Panc1 (cell line): ENCODE measurements around the gene TENT5C. TPM values are rescaled to one million over a fixed set of nuclear protein-coding genes. Genes with fewer than 3 reads are reported as not detected.

Experiments
- ATAC-seq: fragments of 200-7000 bp; cut with Tn5 transposase; 2 replicates; pipeline ENCODE4 v1.9.1; 2020; ENCODE audit warnings: mild to moderate bottlenecking, moderate library complexity
- BruUV-seq: library from RNA; stranded (reverse); fragments of 400-500 nt; replicated peaks from 2 replicates; lab custom pipeline; 2021; lab: Mats Ljungman, UMichigan
- CTCF ChIA-PET: fragments of 300-600 bp; sonication (Branson Sonifier 250); formaldehyde crosslinking; loops from one replicate; lab custom pipeline; 2022; ENCODE audit warnings: antibody characterized with exemption; lab: Charles Lee
- POLR2A ChIA-PET: fragments of 300-600 bp; sonication (Branson Sonifier 250); formaldehyde crosslinking; loops from one replicate; lab custom pipeline; 2022; ENCODE audit warnings: antibody characterized with exemption; lab: Charles Lee
- DNase-seq: peaks from one replicate; pipeline ENCODE4 v3.0.0-alpha.2; 2010; ENCODE audit warnings: low read depth, low spot score
- H3K27ac ChIP-seq: 2 replicates; pipeline ENCODE4 v1.5.1; 2011; ENCODE audit warnings: mild to moderate bottlenecking, low read length, inconsistent platforms
- H3K27me3 ChIP-seq: fragments of 200-500 bp; sonication (Bioruptor generic); 2 replicates; pipeline ENCODE4 v1.6.0; 2014; ENCODE audit warnings: low read length, inconsistent platforms; ENCODE audit not compliant: control insufficient read depth, insufficient read depth
- H3K36me3 ChIP-seq: fragments of 200-500 bp; sonication (Bioruptor generic); 2 replicates; pipeline ENCODE4 v1.5.1; 2014; ENCODE audit warnings: inconsistent platforms, mild to moderate bottlenecking, low read length, moderate library complexity; ENCODE audit not compliant: control insufficient read depth, insufficient read depth
- H3K4me1 ChIP-seq: 2 replicates; pipeline ENCODE4 v1.5.1; 2011; ENCODE audit warnings: inconsistent platforms, mild to moderate bottlenecking, low read length, moderate library complexity; ENCODE audit not compliant: control insufficient read depth, insufficient read depth
- H3K4me3 ChIP-seq, 2 experiments: 2 replicates each; pipeline ENCODE4 v1.5.1; 2011 to 2012; ENCODE audit warnings: low read depth in 2 of 2, low read length in 2 of 2, mild to moderate bottlenecking in 2 of 2, inconsistent platforms in 1 of 2, moderate library complexity in 1 of 2
- H3K9me3 ChIP-seq: fragments of 200-500 bp; sonication (Bioruptor generic); 2 replicates; pipeline ENCODE4 v1.5.1; 2014; ENCODE audit warnings: low read depth, mild to moderate bottlenecking, inconsistent platforms, low read length, moderate library complexity; ENCODE audit not compliant: control insufficient read depth, insufficient read depth
- CTCF ChIP-seq: fragments of 450-650 bp; IDR thresholded peaks from 2 replicates; pipeline ENCODE4 v1.5.1; 2017; ENCODE audit warnings: mild to moderate bottlenecking
- POLR2AphosphoS5 ChIP-seq: IDR thresholded peaks from 2 replicates; pipeline ENCODE4 v1.6.1; 2012; ENCODE audit warnings: mild to moderate bottlenecking, low read depth, low read length, moderate library complexity
- SIN3A ChIP-seq: IDR thresholded peaks from 2 replicates; pipeline ENCODE4 v1.6.1; 2012; ENCODE audit warnings: low read depth, mild to moderate bottlenecking, low read length, moderate library complexity, borderline replicate concordance; ENCODE audit not compliant: insufficient read depth
- TCF7L2 ChIP-seq: IDR thresholded peaks from 2 replicates; pipeline ENCODE4 v1.6.1; 2011; ENCODE audit warnings: mild to moderate bottlenecking, low read depth, low read length, inconsistent platforms
- in situ Hi-C: cut with HindIII; loops from 2 replicates; pipeline ENCODE4 v1.10.0; 2016; ENCODE audit warnings: low sequenced_read_pairs, low pct_unique_long_range_greater_than_20kb
- intact Hi-C: fragments of 100-400 bp; cut with micrococcal nuclease; formaldehyde crosslinking; loops from one replicate; pipeline ENCODE4 v1.10.0; 2022; ENCODE audit not compliant: unreplicated experiment
- total RNA-seq: library from RNA; stranded (reverse); gene quantifications from one replicate; pipeline ENCODE4 v1.2.1, GENCODE V29; 2021; ENCODE audit not compliant: unreplicated experiment
- TF ChIP-seq, protein P1 (sequence below), 2 experiments: IDR thresholded peaks; 2 replicates each; pipeline ENCODE4 v1.6.1; 2011 to 2012; ENCODE audit warnings: low read depth in 2 of 2, control low read depth in 1 of 2, low read length in 1 of 2, mild to moderate bottlenecking in 1 of 2, moderate library complexity in 1 of 2; ENCODE audit not compliant: insufficient read depth in 1 of 2

TENT5C gene
- total RNA-seq, 1 experiment from 2014 or later = 8.9 TPM

DNA sequence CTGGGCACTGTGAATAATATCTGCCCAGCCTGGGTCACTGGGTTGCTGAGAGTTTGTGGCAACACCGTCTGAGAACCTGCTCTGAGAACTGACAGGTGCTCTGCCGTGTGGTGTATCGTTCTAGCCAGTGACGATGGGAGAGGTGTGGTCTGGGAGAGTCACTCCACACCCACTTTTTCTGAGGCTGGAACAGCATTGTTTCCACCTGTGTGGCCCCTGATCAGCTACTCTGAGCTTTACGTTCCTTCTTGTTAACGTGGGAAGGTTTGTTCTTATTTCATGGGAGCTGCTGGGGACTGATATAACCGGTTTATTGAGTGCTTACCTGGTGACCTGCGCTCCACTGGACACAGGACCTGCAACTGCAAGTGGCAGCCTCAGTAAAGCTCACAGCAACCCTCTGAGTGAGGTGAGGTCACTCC, 34.8 kb upstream of the TENT5C start:
- TF ChIP-seq CTCF = no peak
- no peak for TF ChIP-seq SIN3A
- TF ChIP-seq, protein P1, sequence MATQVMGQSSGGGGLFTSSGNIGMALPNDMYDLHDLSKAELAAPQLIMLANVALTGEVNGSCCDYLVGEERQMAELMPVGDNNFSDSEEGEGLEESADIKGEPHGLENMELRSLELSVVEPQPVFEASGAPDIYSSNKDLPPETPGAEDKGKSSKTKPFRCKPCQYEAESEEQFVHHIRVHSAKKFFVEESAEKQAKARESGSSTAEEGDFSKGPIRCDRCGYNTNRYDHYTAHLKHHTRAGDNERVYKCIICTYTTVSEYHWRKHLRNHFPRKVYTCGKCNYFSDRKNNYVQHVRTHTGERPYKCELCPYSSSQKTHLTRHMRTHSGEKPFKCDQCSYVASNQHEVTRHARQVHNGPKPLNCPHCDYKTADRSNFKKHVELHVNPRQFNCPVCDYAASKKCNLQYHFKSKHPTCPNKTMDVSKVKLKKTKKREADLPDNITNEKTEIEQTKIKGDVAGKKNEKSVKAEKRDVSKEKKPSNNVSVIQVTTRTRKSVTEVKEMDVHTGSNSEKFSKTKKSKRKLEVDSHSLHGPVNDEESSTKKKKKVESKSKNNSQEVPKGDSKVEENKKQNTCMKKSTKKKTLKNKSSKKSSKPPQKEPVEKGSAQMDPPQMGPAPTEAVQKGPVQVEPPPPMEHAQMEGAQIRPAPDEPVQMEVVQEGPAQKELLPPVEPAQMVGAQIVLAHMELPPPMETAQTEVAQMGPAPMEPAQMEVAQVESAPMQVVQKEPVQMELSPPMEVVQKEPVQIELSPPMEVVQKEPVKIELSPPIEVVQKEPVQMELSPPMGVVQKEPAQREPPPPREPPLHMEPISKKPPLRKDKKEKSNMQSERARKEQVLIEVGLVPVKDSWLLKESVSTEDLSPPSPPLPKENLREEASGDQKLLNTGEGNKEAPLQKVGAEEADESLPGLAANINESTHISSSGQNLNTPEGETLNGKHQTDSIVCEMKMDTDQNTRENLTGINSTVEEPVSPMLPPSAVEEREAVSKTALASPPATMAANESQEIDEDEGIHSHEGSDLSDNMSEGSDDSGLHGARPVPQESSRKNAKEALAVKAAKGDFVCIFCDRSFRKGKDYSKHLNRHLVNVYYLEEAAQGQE (IDR thresholded peaks at IDR 0.05; ENCODE audit: insufficient read depth in 1 of 2, low read depth in 2 of 2, low read length in 1 of 2) = no peak
- TF ChIP-seq POLR2AphosphoS5 = no peak
- TF ChIP-seq TCF7L2 = no peak
- intact Hi-C loops (no loop called here), in situ Hi-C loops (no loop called here)
- H3K9me3 ChIP-seq = no peaks in the 10 kb centered on the region
- no peaks in the 10 kb centered on the region for H3K27me3 ChIP-seq
- no peak overlapping the region for H3K27ac ChIP-seq
- DNase-seq (no peak), ATAC-seq (no peak)
- no peak overlapping the region for H3K4me3 ChIP-seq
- no peaks in the 10 kb centered on the region for H3K4me1 ChIP-seq
- H3K36me3 ChIP-seq = no peaks in the 10 kb centered on the region
- ChIA-PET POLR2A (no interaction called here), CTCF (no interaction called here)
- no TSS peak for BruUV-seq

DNA sequence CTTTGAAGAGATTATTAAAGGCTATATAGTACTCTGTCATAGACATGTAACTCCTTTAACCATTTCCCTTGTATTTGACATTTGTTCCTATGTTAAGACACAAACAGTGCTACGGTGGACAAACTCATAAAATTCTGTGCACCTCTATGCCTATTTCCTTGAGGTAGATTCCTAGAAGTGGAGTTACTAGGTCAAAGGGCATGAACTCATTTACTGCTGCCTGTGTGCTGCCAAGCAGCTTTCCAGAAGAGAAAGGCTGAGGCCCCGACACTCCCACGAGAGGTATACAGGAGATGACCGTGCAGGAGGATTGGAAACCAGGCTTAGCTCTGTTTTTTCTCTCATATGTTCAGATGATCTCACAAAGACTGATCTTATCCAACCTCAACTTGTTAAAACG, 34.4 kb upstream of the TENT5C start:
- TF ChIP-seq CTCF (no peak), POLR2AphosphoS5 (no peak), TCF7L2 (no peak)
- TF ChIP-seq, protein P1 (IDR thresholded peaks at IDR 0.05; ENCODE audit: insufficient read depth in 1 of 2, low read depth in 2 of 2, low read length in 1 of 2) = no peak
- intact Hi-C loops = no loop called here
- no peaks in the 10 kb centered on the region for H3K27me3 ChIP-seq
- no peak overlapping the region for H3K4me3 ChIP-seq
- ATAC-seq (no peak), DNase-seq (no peak)
- POLR2A ChIA-PET = no interaction called here
- H3K4me1 ChIP-seq = no peaks in the 10 kb centered on the region
- H3K36me3 ChIP-seq = no peaks in the 10 kb centered on the region
- H3K9me3 ChIP-seq = no peaks in the 10 kb centered on the region
- CTCF ChIA-PET = no interaction called here
- BruUV-seq = no TSS peak
- in situ Hi-C loops = no loop called here
- no peak overlapping the region for H3K27ac ChIP-seq
